ENCODE results near the gene TWNK. TPM values are rescaled to one million over a fixed set of nuclear protein-coding genes. Genes with fewer than 3 reads are reported as not detected.

TWNK gene
- total RNA-seq, 1 donor from 2014 or later = 16.8 TPM

Other genes starting within 250 kb of the TWNK start
- 2.1 and 71.3 TPM in 2 replicates for gene PAX2, start 242.0 kb upstream of the TWNK start, total RNA-seq
- 17.5 and 25.7 TPM in 2 replicates for gene SLF2, start 74.6 kb upstream of the TWNK start, total RNA-seq
- 0.69 and 7.0 TPM in 2 replicates for gene SEMA4G, start 18.0 kb upstream of the TWNK start, total RNA-seq
- 43.2 and 54.9 TPM in 2 replicates for gene MRPL43, start within 50 bp of the TWNK start, total RNA-seq
- gene LZTS2, start 12.3 kb downstream of the TWNK start, total RNA-seq = 72.9 and 77.3 TPM in 2 replicates
- gene PDZD7, start 43.6 kb downstream of the TWNK start, total RNA-seq = 1.3 and 4.7 TPM in 2 replicates
- 35.8 and 40.9 TPM in 2 replicates for gene SFXN3, start 43.7 kb downstream of the TWNK start, total RNA-seq
- gene KAZALD1, start 74.4 kb downstream of the TWNK start, total RNA-seq = 1.0 and 1.1 TPM in 2 replicates
- gene TLX1, start 143.8 kb downstream of the TWNK start, total RNA-seq = not detected in 2 replicates
- gene LBX1, start 241.9 kb downstream of the TWNK start, total RNA-seq = not detected in 2 replicates

Data from renal cortical epithelial cell (primary cell).